GM19324 (cell line): ENCODE measurements around the gene NKAPL.
A peak's percentile ranks its signal among the peaks of the same experiment; 100 is the strongest.

Experiments used
- ATAC-seq: cut with Tn5 transposase; IDR thresholded peaks from one replicate; pipeline ENCODE4 v1.9.1; 2021; ENCODE audit warnings: mild to moderate bottlenecking, moderate library complexity; ENCODE audit not compliant: unreplicated experiment, low FRiP score

The NKAPL gene

DNA sequence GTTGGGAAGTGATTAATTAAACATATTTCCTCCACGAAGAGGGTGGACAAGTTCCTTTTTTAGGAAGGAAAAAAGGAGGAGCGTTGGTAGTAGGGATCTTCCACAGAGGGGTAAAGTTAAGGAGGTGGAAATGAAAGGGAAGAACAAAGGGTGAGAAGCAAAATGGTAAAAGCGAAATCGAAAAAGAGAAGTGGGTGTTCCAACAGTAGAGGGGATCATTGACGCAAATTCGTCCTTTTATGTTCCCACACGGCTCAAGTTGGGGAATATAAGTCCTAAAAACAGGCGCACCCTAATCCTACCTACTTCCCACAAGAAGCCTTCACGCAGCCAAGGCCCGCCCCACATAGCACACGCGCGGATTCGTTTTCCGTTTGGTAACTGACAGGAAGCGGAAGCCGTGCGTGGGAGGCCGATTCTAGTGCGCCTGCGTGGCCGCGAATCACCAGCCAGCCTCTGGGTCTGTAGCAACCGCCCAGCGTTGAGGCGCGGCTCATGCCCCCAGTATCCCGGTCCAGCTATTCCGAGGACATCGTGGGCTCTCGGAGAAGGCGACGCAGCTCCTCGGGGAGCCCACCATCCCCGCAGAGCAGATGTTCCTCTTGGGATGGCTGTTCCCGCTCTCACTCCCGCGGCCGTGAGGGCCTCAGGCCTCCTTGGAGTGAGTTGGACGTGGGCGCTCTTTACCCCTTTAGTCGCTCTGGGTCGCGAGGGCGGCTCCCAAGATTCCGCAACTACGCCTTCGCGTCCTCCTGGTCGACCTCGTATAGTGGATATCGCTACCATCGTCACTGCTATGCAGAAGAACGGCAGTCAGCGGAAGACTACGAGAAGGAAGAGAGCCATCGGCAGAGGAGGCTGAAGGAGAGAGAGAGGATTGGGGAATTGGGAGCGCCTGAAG, at the start of gene NKAPL:
TSS of gene NKAPL (plus strand) at position 421 of the 901 bp plus-strand sequence. CDS start at position 496, 75 bp downstream.
- ATAC-seq: no peak

DNA sequence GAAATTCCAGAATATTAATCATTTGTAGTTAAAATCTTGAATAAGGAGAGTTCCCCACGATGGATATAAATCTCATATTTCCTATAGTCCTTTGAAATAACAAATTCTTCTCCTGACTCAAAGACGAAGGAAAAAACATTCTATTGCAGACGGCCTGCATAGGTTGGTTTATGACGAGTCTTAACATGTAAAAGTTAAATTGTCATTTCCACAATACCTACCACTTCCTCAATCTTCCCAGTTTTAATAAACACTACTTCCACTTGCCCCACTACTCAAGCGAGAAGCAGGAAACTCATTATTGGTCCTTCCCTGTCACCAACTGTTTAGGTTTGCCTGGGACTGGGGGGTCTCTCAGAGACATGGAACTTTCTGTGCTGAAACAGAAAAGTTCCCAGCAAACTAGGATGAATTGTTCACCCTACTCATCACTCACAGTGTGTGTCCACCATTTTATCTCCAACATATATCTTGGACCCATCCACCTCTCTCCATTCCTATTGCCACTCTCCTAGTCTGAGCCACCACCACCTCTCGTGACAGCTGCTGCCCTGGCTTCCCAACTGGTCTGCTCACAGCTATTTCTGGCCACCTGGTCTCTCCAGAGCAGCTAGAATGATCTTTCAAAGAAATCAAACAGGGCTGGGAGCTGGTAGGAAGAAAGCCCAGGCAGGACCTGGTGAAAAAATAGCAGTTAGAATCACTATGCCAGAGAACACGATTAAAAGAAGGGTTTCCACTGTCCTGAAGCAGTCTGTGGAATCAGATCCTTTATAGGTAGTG, 49.2 kb upstream of the NKAPL start:
- ATAC-seq: no peak

DNA sequence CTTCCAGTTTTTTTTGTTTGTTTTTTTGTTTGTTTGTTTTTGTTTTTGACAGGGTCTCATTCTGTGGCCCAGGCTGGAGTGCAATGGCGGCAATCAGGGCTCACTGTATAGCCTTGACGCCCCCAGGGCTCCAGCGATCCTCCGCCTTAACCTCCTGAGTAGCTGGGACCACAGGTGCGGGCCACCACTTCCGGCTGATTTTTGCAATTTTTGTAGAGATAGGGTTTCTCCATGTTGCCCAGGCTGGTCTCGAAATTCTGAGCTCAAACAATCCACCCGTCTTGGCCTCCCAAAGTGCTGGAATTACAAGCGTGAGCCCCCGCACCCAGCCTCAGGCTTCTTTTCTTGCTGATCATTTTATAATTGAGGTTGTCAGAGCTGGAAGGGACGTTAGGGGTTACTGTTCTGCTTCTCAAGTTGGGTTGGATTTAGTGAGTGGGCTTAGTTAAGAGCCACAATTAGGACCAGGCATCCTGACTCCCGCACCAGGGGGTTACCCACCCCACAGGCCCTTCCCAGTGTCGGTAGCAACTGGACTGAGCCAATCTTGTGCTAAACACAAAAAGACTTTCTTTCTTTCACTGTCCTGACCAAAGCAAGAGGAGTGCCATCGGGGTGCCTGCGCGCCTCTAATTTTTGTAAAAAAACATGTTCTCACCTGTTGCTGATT, 47.1 kb upstream of the NKAPL start:
- ATAC-seq: no peak

DNA sequence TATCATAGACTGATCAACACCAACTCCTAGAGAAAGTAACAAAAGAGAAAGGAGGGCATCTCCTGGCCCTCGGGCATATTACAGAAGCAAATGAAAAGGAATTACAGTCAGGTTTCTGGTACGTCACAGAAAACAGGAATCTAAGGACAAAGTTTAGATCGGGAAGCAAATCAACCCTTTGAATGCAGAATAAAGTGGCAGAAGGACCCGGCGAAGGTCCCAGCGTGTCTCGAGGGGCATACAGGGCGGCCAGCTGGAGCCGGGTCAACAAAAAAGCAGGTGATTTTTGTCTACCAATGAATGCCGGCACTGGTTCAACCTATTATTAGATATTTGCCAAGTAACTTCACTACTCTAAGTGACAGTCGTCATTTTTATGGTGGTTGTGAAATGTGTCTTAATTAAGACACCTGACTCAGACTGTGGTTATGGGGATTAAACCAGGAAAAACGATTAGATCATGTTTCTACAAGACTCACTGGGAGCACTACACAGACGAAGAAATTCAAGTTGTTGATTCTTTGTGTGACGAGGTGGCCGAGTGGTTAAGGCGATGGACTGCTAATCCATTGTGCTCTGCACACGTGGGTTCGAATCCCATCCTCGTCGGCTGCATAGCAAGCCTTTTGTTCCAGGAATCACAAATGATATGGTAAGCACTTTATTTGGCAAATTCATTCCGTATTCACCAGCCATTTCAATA, 46.4 kb upstream of the NKAPL start:
- ATAC-seq: no peak

DNA sequence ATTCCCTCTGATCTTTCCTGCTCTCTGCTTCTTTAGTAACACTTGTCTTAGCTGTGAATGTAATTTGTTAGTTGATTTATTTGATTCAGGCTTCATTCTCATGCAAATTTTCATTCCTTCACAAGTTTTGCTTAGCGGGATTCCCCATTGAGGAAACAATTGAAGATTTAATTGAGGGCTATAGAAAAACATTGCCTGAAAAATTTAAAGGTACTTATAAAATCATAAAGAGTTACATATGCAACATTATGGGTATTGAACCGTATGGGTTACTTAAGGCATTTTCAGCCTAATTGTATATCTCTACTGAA, 45.9 kb upstream of the NKAPL start:
- no peak for ATAC-seq

DNA sequence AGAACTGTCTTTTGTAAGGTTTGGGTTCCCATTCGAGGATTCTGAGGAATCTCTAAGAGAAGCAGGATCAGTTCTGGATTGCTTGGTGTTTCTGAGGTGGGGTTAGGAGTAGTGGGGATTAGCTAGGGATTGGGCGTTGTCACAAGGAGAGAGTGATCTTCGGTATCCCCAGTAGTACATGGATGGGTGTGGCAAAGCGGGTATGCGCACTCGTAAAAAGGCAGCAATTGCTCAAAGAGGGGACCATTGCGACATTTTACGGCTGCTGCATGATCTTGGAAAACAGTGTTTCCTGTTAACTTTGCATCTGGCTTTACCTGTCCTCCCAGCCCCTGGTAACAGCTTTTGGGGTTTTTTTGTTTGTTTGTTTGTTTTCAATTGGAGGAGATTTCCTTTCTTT, 43.7 kb upstream of the NKAPL start:
- no peak for ATAC-seq

DNA sequence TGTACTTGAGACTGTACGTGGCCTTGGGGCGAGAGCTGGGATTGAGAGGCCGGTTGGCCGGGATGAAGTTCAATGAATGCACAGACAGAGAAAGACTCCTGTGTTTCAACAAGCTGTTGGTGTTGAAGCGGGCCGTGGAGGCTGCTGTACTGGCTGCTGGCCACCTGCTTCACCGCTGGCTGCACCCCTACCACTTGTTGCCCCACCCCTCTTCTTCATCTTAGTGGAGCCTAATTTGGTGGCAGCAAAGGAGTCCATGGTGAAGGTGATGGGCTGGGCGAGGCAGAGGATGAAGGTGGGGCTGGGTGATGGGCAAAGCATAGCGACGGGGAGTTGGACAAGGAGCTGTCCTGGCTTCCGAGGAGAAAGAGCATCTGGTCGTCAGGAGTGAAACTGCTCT, 41.2 kb upstream of the NKAPL start:
- no peak for ATAC-seq

DNA sequence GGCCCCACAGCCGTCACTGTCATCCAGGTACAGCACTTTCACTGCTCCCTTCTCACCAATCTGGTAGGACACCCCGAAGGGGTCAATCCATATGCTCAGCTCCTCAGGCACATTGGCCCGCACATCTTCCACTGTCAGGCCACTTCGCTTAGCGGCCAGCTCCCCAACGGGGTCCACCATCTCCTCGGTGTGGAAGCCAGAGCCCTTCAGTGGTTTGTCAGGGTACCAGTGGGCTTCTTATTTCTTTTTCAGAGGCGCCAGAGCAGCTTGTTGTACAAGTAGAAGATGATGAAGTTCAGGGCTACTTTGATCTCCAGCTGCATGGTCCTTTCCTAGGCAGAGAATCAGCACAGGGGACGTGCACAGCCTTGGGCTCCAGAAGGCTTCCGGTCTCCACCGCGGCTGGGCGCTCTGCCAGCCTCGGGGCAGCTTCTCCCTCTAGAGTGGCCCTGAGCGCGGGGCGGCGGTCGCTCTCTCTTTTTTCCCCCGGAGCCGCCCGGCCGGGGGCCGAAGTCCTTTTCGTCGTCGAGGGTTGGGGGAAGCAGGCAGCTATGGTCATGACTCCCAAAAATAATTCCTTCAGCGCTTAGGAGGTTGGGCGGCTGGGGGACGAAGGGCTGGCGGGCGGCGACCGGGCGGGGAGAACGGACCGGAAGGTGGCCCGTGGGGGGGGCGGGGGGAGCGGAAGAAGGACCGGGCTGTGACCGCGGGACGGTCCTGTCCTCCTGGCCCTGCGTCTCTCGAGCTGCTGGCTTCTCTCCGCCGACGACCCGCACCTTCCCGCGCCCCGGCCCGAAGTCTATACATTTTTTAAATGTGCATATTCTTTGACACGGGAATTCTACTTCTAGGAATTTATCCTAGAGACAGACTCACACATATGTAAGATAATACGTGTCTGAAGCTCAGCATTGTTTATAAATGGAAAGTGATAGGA, 40.5 kb upstream of the NKAPL start:
- ATAC-seq: peak; percentile 75

DNA sequence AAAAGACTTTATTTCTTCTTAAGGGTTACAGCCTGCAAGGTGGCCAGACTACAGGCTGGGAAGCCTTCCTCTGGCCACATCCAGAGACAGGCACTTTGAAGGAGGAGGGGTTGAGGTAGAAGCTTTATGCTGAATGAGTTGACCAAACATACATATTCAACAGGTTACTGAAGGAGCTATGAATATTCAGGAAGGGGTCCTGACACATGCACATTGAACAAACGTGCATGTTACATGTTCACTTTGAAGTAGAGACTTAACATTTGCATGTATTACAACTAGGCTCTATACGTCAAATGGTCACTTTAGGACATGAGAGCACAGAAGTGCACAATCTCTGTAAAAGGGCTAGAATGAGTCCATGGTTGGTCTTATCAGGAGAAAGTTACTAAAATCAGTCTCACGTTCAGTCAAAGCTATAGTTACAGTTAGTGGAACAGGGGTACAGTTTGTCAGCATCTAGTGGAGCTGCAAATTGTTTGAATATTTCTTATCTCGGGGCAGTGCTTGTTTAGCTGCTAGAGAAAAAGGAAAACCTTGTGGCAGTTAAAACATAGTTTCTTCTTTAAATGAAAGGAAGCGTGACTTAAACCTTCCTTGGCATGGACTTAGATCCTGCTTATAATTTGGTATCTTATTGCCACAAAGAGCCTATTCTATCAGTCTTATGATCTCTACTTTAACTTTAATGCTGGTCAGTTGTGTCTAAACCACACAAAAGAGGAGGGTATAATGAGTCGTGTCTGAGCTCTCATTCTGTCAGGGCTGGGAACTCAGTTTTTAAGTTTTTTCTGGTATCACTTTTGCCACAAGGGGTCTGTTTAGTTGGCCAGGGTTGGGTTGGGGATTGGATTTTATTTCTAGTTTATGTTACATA, 38.6 kb upstream of the NKAPL start:
- ATAC-seq: no peak

DNA sequence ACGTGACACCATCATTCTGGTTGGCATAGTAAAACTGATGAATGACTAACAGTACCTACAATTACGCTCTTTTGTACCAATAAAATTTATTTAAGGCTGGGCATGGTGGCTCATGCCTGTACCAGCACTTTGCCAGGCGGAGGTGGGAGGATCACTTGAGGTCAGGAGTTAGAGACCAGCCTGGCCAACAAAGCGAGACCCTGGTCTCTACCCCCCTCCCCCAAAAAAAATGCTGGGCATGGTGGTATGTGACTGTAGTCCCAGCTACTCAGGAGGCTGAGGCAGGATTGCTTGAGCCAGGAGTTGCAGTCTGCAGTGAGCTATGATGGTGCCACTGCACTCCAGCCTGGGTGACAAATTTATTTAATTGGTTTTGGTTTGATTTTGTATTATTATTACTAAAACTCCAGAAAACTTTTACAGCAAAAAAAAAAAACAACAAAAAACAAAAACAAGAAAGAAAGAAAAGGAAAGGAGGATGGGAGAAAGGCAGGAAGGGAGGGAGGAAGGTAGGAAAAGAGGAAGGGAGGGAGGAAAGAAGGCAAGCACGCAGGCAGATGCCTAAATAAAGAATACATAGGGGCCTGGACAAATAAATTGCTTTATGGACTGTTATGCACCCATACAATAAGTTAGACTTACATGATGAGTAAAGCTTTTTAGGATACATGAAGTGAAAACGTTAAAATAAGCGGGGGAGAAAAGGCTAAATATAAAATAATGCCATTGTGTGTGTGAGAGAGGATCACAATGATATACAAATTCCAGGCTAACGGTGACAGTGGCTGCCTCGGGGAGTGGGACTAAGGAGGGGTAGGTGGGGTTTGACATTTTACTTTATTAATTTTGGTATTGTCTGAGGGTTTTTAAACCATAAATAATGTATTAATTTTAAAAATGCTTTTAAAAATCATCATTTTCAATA, 34.7 kb upstream of the NKAPL start:
- no peak for ATAC-seq

DNA sequence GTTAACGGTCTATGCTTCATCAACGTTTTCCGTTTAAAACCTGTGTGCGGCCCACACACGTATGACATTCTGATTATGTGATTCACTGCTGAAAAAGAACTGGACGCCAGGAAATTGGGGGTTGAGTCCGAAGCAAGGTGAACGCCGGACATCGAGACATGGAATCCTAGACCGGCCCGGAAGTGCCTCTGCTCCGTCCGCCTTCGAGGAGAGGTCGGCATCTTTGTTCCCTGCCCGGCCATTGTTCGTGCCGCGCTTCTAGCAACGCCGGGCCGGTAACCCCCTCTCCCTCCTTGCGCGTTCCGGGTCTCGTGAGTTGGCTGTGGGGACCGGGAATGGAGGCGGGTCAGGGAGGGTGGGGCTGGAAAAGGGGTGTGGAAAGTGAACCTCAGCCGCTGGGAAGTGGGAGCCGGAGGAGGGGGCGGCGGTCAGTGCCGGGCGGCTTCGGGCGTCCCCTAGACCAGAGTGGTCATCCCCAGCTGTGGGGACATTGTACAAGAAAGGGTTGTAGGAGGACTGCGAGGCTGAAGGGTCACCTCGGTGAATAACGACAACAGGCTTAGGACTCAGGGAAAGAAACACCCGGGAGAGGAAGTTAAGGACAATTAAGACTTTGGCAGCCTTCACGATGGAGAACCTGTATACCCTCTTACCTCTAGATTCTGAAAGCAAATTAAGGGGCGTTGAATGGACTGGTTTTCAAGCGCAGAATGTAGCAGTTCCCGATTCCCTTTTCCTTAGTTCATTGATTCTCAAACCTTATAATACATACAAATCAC, 33.9 kb upstream of the NKAPL start, which contains the start of gene ZSCAN9:
TSS of gene ZSCAN9 (plus strand) at position 220 of the 779 bp plus-strand sequence. CDS start 1,810 bp downstream, outside the sequence.
- ATAC-seq: peak; percentile 93

DNA sequence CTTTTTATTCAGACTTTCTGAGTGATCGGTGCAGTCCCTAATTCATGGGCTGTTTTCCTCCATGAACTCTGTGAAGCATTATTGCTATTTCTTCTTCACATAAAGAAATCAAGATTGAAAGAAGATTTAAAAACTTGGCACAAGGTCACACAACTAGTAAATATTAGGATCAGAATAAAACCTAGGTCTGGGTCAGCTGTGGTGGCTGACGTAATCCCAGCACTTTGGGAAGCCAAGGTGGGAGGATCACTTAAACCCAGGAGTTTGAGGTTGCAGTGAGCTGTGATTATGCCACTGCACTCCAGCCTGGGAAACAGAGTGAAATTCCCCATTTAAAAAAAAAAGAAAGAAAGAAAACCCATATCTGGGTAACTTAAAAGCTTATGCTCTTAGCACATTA, 32.6 kb upstream of the NKAPL start:
- no peak for ATAC-seq

DNA sequence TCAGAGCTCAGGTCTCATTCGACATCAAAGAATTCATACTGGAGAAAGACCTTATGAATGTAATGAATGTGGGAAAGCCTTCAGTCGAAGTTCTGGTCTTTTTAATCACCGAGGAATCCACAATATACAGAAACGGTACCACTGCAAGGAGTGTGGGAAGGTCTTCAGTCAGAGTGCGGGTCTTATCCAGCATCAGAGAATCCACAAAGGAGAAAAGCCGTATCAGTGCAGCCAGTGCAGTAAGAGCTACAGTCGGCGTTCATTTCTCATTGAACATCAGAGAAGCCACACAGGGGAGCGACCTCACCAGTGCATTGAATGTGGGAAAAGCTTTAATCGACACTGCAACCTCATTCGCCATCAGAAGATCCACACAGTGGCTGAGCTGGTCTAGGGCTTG, 26.3 kb upstream of the NKAPL start:
- no peak for ATAC-seq

DNA sequence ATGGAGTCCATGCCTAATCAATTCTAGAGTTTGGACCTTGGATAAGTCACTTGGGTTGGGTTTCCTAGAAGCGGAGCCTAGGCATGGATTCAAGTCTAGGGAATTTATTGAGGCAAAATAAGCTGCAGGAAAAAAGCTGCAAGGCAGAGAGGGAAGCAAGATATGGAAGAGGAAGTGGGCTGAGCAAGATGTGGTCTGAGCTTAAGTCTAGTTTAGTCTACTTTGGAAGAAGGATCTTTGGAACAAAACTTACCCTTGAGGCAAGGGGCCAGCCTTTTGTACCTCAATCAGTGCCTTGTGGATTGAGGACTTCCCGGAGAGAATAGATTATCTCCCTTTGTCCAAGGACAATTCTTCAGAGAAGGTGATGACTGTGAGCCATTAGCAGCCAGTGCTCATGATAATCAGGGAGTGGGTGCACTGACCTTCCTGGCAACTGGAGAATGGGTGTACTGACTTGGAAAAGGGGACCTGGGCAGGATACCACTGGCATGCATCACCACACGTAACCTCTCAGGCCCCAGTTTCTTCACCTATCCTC, 23.1 kb upstream of the NKAPL start:
- no peak for ATAC-seq

DNA sequence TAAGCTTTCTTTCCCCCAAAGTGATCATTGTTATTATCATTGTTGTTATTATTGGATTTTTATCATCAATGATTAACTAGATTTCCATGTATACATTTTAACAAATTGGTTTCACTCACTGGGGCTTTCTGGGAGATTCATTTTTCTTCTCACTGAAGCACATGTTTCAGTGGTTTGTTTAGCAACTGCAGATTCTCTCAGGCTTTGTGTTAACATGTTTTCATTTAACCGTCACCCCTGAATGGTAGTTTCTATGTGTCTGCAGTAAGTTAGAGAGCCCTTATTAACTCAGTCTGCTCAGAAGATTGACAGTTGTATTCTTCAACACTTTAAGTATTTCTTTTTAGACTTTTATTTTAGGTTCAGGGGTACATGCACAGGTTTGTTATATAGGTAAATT, 19.5 kb upstream of the NKAPL start:
- peak; percentile 49 for ATAC-seq

DNA sequence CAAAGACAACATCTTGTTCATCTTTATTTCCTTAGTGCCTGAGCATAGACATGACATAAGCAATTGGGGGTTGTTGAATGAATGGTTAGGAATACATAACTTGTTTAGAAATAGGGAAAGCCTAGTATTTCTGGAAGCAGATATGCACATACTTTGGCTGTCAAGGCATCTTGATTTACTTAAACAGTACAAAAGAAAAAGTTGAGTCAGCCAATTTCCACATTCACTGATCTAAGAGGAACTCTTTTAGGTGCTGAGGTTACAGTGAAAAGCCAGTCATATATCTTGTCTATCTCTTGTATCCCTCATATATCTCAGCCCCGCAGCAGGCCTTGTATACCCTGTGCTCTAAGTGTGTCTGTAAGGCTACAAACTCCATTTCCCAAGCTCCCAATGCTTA, 18.6 kb upstream of the NKAPL start:
- no peak for ATAC-seq
